ENCODE data around the gene SLC12A1.

Gene SLC12A1

DNA sequence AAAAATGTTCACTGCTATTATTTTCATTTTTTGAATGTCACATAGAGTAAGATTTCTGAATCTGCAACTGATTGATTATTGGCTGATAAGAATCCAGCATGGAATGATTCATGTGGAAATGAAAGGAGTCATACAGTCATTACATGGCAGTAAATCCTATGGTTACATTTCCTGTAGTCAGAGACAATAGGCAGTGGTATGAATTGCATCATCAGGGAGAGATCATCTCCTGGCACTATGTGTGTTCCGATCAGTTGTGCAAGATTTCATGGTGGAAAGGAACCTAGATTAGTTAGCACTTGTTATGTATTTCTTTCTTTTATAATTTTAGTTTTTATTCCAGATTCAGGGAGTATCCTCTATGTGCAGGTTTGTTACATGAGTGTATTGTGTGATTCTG lies 38.8 kb downstream of the SLC12A1 start:
- no peak for DNase-seq

- no peak for DNase-seq
Measured at GRCh38 chr15:48248414-48248813, 42.3 kb downstream of the SLC12A1 start.

GRCh38 chr15:48250640-48251076 lies 44.6 kb downstream of the SLC12A1 start:
- DNase-seq = peak; percentile 7

- no peak for DNase-seq
Measured at GRCh38 chr15:48253172-48253571, 47.1 kb downstream of the SLC12A1 start.

GRCh38 chr15:48265135-48265534 lies 59.0 kb downstream of the SLC12A1 start:
- DNase-seq = no peak

GRCh38 chr15:48266024-48266689 lies 60.1 kb downstream of the SLC12A1 start:
- no peak for DNase-seq

GRCh38 chr15:48267766-48268165 lies 61.7 kb downstream of the SLC12A1 start:
- no peak for DNase-seq

- DNase-seq = no peak
Measured at GRCh38 chr15:48273049-48273448, 66.9 kb downstream of the SLC12A1 start.

DNA sequence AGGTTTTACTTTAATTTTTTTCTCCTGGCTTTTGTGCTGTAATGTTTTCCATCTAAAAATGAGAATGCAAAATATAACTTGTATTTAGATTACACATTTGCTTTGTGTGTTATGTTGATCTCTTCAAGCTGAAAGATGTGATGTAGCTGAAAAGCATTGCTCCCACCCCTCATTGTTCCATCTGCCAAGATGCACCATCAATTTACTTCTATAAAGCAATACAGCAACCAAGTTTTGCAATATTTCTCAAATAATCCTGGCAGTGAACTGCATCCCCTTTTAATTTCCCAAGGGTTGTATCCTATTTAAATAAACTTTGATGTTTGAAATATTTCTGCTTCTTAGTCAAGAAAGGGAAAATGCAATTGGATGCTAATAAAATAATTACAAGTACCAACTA lies 72.6 kb downstream of the SLC12A1 start:
- no peak for DNase-seq

- no peak for DNase-seq
Measured at GRCh38 chr15:48279608-48280007, 73.5 kb downstream of the SLC12A1 start.

DNA sequence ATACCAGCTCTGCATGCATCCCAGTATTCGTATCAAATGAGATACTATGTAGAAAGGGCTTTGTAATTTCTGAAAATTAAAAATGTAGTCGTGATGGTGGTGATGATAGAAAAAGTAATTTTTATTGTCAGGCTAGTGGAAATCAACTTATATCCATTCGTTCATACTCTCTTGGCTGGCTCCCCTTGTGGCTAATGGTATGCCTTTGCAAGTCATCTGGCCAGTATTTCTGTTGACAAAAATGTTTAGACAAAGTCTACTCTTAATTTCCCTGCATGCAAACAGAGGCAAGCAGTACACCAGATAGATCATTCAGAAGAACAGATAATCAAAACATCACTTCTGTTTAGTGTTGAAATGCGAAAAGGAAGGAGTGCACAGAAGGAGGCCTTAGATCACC lies 75.6 kb downstream of the SLC12A1 start:
- no peak for DNase-seq

DNA sequence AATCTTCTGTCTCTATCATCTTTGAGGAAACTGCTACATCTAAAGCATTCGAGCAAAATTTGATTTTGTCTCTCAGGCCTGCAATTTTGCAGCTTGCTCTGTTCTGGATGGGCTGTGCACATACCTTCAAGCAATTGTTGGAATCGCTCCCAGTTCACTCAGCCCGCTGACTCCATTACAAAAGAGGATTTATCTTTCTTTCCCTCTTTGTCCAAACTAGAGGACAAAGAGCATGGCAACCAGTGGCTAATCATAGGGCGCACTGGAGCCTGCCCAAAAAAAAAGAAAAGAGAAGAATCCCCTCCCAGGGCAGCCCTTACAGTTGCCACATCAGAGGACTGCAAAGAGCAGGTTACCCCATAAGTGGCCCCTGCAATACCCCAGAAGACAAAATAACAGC lies 76.1 kb downstream of the SLC12A1 start:
- DNase-seq = no peak

GRCh38 chr15:48283396-48284145 lies 77.5 kb downstream of the SLC12A1 start:
- DNase-seq = no peak

DNA sequence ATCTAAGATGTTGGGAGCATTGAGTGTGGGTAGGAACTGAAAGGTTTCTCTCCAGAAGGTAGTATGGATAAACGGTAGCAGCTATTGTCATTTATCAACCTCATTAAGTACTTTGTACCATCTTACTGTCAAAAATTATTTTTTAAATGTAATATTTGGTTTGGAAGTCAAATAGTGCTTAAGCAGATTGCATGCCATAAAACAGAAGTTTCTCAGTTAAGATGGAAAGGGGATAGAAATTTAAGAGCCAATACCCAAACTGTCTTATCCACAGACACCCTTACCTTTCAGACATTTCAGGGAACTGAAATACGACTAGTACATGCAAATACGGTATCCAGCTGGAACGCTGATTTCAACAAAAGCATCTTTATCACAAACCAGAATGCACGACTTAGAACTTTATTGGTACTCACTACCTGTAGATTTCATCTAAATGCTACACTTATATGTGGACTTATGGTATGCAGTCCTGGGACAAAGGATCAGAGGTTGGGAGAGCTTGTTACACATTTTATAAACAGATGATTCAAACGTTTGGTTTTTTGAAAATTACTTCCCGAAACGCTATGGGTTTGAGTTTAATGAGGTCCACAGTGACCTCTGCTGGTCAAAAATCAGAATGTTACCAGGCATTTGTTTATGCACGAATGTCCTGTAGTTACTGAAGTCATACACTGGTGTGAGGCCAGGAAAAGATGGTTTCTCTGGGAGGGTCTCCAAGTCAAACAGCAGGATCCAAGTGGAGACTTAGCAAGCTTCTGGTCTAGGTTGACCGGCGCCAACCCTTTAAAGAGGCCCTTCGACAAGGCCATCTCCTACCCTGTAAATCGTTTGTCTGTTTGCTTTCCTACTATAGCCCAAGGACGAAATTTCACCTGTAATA lies 79.5 kb downstream of the SLC12A1 start:
- DNase-seq = peak; percentile 56

DNA sequence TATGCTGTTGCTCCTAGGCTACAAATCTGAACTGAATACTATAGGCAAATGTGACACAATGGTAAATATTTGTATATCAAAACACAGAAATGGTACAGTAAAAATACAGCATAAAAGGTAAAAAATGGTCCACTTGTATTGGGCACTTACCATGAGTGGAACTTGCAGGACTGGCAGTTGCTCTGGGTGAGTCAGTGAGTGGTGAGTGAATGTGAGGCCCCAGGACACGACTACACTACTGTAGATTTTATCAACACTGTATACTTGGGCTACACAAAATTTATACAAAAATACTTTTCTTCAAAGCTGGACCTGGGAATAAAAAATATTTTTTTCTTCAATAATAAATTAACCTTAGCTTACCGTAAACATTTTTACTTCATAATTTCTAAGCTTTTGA lies 83.5 kb downstream of the SLC12A1 start:
- no peak for DNase-seq

- no peak for DNase-seq
Measured at GRCh38 chr15:48292458-48292857, 86.4 kb downstream of the SLC12A1 start.

GRCh38 chr15:48297668-48298067 lies 91.6 kb downstream of the SLC12A1 start:
- no peak for DNase-seq

DNA sequence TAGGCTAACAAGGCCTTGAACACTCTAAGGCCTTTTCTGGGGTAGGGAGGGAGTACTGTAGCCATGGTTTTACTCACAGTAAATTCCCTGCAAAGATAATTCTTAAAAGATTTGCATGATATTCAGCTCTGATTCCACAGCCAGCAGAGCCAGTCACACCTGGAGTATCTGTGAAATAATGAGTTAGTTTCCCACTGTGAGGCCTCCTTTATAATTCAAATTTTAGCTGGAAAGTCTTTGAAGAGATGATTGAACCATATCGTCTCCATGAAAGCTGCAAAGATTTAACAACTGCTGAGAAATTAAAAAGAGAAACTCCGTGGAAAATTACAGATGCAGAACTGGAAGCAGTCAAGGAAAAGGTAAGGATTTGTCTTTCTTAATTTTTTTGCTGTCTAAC lies 92.8 kb downstream of the SLC12A1 start:
- DNase-seq = no peak

GRCh38 chr15:48300038-48300437 lies 93.9 kb downstream of the SLC12A1 start:
- no peak for DNase-seq

GRCh38 chr15:48304398-48304797 lies 98.3 kb downstream of the SLC12A1 start:
- DNase-seq = no peak

DNA sequence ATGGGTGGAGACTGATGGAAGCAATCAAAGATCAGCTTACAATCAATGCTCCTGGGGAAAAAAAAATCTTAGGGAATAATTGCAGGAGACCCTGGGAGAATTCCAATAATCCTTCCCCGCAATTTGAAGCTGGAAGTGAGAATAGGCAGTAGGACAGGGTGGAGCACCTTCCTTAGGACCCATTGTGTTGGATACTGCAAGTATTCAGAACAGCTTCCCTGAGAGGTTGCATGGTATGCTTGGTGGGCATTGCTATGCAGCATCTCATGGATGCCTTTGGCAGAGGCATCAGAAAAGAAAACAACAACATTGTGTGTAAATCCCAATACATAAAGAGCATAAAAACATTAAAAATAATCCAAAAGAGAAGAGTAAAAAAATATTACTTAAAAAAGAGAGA lies 100.5 kb downstream of the SLC12A1 start:
- no peak for DNase-seq

GRCh38 chr15:48307586-48307985 lies 101.5 kb downstream of the SLC12A1 start:
- no peak for DNase-seq

DNA sequence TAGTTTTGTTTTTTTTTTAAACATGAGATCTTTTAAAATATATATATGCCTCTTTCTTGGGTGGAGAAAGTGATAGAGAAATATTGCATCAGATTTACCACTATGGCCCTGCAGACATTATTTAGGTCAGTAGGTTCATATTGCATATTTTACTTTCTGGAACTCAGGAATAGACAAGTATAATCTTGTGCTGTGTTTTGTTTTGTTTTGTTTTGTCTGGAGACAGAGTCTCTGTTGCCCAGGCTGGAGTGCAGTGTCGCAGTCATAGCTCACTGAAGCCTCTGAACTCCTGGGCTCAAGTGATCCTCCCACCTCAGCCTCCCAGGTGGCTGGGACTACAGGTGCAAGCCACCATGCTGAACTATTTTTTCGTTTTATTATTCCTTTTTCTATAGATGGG lies 103.6 kb downstream of the SLC12A1 start:
- DNase-seq = no peak

DNA sequence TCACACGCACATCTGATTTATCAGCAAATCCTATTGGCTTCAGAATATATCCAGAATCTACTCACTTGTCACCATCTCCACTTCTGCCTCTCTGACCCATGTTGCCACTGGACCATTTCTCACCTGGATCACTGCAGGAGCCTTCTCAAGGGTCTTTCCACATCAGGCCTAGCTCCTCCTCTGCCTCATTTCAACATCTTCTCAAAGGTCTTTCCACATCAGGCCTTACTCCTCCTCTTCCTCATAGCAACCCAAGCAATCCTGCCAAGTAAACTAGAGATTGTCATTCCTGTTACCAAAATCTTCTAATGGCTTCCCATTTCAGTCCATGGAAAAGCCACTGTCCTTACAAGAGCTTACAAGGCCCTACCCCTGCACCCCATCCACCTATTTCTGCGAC lies 107.1 kb downstream of the SLC12A1 start:
- DNase-seq = no peak
